GDM1 (cell line): ENCODE results near the gene NDUFS2.
"Not testable (repeated sequence)": the region's sequence is repeated elsewhere in the genome, so short reads cannot be mapped to it uniquely, and the experiment has no call there.

Source experiments
- DNase-seq: peaks from one replicate; lab custom pipeline; 2025; lab: John Stamatoyannopoulos, UW

NDUFS2 gene

DNA sequence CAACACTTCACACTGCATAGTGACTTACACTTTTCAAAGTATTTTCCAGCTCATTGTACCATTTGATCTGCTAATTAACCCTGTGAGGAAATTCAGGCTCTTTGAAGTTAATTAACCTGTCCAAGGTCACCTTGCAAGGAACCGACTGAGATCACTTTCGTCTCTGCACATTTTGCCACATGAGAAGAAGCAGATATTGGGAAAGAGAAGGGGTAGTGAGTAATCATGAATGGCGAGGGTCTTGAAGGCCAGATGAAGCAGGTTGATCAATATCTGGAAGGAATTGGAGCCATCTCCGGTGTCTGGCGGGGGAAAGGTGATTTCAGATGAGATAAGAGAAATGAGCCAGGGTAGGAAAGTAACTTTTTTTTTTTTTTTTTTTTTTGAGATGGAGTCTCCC, 17.8 kb downstream of the NDUFS2 start:
- DNase-seq = no peak

DNA sequence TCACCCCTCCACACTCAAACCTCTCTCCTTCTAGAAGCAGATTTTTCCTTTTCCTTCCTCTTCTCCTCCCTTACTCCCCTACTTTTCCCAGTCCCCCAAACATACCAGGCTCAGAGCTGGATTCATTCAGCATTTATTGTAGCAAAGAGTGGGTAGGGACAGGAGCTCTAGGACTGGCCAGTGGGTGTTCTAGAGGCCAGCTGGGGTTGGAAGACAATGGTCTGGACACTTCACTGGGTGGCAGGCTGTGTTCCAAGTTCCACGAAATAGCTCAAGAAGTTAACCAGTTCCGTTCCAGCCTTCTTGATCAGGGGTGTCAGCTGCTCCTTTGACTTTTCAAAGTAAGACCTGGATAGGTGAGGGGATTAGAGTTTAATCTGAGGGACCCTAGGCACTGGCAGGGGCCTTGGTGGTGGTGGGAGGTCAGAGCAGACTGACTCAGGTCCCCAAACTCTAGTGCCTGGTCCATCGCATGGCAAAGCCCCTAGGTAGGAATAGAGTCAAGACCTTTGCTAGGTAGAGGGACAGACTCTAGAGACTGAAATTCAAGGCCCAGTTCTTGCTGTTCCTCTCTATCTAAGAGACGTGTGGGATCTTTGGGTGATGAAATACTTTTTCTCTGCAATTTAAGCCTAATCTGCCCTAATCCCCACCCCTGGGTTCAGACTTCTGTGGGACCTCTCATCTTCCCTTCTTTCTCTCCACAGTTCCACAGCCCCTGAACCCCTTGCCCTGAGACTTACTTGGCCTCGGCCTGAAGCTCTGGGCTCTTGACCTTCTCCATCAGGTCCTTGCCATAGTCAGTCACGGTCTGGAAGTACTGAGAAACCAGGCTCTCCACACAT, 20.2 kb downstream of the NDUFS2 start:
- DNase-seq = no peak

DNA sequence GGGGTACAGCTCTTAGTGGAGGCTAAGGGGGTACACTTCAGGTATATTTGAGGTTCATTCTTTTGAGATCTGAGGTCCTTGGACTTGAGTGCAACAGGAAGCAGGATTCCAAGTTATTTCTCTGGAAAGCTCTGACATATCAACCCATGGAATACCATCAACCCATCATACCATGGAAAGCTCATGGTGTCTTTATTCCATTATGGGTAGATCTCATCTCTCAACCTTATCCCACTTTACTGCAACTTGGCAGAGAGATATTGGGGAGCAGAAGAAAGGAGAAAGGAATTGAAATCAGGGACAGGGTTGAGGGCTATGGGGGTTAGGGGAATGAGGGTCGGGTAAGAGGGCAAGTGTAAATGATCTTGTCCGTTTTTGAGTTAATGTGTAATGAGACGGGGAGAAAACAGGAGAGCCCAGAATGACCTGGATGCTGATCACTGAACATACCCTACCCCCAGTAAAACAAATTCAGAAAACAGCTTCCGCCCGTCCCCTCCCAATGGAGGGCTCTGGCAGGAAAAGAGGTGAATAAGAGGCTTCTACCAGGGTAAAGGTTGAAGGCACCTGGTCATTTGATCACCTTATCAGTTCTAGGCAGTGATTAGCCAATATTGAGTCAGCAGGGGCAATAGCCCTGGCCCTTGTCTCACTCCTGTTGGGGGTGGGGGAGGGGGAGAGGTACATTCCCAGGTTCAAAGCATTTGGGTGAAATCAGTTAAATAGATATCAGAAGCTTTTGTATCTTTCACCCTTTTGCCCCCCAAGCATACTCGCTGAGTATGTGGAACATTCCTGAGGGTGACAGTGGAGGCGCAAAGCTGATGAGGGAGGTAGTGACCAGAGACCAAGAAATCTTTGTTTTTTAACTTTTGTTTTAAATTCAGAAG, 21.9 kb downstream of the NDUFS2 start:
- no peak for DNase-seq

DNA sequence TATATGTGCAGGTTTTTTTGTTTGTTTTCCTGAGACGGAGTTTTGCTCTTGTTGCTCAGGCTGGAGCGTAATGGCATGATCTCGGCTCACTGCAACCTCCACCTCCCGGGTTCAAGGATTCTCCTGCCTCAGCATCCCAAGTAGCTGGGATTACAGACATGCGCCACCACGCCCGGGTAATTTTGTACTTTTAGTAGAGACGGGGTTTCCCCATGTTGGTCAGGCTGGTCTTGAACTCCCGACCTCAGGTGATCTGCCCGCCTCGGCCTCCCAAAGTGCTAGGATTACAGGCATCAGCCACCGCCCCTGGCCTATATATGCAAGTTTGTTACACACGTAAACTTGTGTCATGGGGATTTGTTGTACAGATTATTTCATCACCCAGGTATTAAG, 22.5 kb downstream of the NDUFS2 start:
- DNase-seq = not testable (repeated sequence)

GRCh38 chr1:161225178-161225533, 23.0 kb downstream of the NDUFS2 start:
- DNase-seq = no peak

DNA sequence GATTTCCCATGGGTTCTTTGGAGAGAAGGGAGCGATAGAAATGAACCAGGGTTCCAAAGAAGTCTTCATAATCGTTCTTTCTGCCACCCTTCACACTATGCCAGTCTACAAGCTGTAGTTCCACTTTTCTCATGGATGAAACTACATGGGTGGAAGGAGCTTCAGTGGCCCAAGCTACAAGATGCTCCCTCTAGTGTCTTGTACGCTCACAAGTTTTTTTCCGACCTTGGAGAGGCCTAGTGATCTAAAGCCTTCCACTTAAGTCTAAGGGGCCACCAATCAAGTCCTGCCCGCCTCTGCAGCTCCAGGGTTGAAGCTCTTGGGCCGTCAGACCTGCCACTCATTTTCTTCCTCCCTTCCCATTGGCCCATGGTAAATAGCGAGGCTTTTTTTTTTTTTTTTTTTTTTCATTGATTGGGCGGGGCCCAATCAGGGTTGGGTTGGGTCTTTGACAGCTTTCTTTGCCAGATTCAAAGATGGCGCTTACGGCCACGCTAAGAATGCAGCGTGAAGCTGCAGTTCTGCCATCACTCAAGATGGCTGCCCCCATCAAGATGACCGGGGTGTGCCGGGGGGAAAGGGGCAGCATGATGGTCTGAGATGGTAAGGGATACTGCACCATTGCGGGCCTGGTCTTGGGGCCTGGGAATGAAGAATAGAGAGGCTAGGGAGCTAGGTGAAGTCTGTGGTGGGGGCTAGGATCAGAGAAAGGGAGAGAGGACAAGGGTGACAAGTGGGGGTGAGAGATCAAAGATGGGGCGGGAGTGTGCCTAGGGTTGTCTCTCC, 23.6 kb downstream of the NDUFS2 start, which contains the start of gene TOMM40L:
TOMM40L (plus strand) TSS at position 527 of the 786 bp plus-strand sequence. CDS start 430 bp downstream, outside the sequence.
- DNase-seq = peak; percentile 99

DNA sequence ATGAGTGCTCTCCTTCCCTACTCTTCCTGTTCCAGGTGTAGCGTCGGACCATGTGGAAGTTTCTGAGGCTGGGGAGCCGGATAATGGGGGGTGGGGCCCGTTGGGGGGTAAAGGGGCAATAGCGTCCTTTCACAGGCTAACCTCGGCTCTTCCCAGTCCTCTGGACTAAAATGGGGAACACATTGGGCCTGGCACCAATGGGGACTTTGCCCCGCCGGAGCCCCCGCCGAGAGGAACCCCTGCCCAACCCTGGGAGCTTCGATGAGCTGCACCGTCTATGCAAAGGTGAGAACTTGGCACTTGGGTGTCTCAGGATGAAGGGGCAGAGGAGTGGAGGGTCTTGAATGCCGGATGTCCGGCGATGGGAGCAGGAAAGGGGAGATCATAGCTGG, 24.1 kb downstream of the NDUFS2 start:
- no peak for DNase-seq

DNA sequence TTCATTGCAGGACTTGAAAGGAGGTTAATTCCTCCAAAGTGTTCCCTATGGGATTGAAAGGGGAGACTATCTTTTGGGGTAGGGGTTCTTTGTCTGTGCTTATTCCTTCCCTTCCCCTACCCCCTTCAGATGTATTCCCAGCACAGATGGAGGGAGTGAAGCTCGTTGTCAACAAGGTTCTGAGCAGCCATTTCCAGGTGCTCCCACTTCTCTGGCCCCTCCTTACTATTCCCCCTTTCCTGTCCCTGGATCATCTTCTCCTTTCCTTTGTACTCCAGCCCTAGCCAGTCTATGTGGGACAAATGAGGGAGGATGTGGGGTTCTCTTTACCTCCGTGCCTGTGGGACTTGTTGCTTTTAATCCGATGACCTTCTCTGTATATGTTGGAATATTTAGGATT, 24.6 kb downstream of the NDUFS2 start:
- no peak for DNase-seq

- DNase-seq = peak; percentile 85
Measured at GRCh38 chr1:161227196-161227871, 25.2 kb downstream of the NDUFS2 start.

DNA sequence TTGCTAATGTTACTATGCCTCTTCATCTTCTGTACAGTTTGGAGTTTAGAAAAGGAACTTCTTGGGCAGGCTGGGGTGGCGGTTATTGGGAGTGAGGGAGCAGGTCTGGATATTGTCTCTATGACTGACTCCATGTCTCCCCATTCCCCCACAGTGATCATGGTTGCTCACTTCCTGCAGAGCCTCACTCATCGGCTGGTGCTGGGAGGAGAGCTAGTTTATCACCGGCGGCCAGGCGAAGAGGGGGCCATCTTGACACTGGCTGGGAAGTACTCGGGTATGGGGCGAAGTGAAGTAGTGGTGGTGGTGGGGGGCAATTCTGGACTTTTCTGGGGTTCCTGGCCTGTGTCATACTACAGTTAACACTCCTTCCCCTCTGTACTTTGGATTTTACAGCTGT, 25.9 kb downstream of the NDUFS2 start:
- DNase-seq = no peak

DNA sequence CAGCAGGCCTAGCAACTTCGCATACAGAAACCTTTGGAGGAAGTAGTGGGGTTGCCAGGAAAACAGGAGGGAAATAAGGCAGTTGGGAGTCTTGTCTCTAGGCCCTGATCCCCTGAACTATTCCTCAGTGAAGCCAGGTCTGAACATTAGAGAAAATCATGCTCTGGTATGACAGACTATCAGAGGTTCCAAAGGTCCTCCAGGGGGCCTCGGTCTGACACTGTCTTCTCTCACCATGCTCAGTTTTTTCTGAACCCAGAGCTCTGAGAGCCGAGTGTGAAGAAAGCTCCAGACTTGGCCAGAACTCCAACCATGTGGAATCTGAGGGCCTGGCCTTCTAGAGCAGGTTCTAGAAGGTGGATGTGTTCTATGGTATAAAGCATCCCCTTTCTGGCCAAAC, 27.7 kb downstream of the NDUFS2 start:
- peak; percentile 36 for DNase-seq

DNA sequence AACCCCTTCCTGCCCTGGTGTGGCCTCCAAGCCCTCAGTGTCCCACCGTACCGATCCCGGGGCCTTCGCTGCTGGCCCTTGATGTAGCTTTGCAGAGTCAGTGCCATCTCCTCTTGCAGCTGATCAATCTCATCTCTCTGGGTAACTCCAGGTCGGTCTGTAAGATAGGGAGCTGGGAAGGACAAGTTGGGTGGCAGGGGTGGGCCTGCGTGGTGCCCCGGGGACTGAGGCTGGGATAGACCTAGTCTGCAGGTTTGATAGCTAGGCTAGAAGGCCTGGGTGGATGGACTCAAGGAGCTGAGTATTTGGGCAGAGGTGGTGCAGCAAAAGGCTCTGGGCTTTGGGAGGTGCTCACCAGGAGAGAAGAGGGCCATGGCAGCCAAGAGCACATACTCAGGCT, 28.6 kb downstream of the NDUFS2 start:
- no peak for DNase-seq

DNA sequence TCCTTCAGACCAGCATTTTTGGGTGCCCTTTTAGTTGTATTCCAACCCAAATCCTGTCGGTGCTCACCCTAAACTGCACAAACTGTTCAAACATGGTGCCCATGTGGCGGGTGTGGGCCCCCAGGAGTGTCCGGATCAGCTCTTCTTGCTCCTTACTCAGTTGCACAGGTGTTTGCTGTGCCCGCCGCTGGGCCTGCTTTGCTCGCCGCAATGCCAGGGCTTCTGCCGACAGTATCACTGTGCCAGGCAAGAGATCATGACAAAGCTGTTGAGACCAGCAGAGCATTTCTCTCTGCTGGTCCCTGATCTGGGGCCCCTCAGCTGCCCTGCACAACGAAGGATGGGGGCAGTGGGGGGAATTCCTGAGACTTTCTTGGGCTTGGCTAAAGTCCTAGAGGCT, 30.9 kb downstream of the NDUFS2 start:
- DNase-seq = no peak

DNA sequence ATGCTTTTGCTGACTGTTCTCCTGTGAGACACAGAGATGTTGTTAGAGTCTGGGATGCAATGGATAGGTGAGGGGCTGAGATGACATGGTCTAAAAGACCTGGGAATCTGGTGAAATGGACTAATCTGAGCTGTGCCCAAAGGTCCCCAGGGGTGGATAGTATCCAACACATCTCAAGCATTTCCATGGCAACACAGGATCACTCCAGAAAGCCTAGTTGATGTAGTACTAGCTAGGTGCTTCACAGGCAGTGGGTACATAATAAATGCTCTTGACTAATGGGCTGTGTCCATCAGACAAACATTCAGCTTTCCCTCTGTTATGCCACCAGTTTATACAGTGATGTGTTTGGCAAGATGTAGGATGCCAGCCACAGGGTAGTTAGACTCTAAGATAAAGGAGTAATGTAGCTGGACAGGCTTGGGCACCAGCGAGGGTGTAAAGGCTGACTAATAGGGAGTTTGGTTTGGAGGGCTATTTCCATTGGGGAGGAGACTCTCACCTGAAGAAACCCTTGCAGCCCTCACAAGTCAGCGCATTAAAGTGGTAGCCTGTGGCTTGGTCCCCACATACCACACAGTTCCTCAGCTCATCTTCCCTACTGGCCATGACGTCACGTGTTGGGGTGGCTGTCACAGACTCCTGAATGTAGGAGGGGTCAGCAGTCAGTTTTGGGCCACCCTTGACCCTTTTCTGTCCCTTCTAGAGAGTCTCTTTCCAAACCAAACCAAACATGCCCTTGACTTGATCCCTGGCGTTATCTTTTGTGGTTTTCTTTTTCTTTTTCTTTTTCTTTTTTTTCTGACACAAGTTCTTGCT, 34.0 kb downstream of the NDUFS2 start:
- DNase-seq = no peak

DNA sequence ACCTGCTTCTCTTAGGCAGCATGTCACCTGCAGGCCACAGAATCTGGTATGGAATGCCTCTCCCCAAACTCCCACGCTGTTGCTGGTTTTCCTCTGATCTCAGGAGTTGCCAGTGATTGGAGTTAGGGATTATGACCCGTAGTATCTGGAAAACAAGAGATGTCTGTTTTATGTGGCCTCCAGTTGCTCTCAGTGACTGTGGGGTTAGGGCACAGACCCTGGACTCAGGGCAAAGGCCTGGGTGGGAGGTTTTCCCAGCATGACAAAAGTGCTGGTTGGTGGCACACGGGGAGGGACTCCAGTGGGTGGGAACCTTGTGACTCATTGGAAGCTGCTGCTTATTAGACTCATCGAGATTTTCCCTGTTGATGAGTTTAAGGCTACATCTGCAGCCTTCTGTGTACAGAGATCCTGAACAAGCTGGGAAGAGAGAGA, 35.9 kb downstream of the NDUFS2 start, which contains the start of gene NR1I3:
NR1I3 (minus strand) TSS at position 165 of the 435 bp plus-strand sequence. CDS start 1,638 bp downstream, outside the sequence.
- no peak for DNase-seq

DNA sequence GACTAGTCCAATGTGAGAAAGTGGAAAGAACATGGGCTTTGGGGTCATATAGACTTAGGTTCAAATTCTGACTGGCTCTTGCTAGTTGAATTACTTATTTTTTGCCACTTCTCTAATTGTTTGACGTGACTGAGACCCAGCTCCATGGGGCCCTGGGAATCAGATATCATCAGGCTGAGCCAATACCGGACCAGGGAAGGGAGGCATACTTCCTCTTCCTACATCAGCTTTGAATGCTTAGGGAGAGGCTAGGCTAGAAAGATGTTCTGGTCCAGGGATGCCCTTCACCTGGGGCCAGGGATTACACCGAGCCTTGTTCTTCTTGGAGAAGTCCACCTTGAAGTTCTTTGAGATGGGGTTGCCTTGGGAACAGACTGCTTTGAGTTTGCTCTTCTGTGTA, 39.5 kb downstream of the NDUFS2 start:
- DNase-seq = no peak

GRCh38 chr1:161242313-161242712, 40.1 kb downstream of the NDUFS2 start:
- no peak for DNase-seq

GRCh38 chr1:161244888-161245287, 42.7 kb downstream of the NDUFS2 start:
- DNase-seq = no peak

- DNase-seq = not testable (repeated sequence)
Measured at GRCh38 chr1:161250100-161250499, 47.9 kb downstream of the NDUFS2 start.

DNA sequence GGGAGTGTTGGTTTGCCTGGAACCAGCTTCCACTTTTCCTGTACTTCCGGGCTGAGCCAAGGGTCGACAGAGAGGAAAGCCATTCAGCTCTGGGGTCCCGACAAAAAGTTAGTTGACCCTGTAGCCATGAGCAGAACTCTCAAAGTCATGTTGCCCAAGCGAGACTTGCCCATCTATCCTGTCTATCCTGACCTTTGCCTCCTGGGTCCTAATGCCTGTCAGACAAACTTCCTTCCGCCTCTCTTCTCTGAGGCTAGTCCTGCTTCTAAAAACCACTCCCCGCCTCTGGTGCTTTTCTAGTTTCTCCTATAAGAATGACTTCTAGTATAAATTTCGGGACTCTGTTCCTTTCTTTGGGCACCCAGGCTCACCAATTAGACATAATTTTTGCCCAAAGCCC, 48.7 kb downstream of the NDUFS2 start:
- no peak for DNase-seq

GRCh38 chr1:161251579-161251978, 49.4 kb downstream of the NDUFS2 start:
- DNase-seq = no peak
